Ishikawa (cell line): Measurements from ENCODE around the gene RNU6-9.
A peak's percentile ranks its signal among the peaks of the same experiment; 100 is the strongest.

Source experiments
- CEBPB ChIP-seq: IDR thresholded peaks from 2 replicates; pipeline ENCODE4 v1.6.1; 2012
- EGR1 ChIP-seq: IDR thresholded peaks from 2 replicates; pipeline ENCODE4 v1.6.1; 2012
- NFIC ChIP-seq: IDR thresholded peaks from 2 replicates; pipeline ENCODE4 v1.6.1; 2012
- RAD21 ChIP-seq: IDR thresholded peaks from 2 replicates; pipeline ENCODE4 v1.6.1; 2012; ENCODE audit warnings: low read depth
- TAF1 ChIP-seq: IDR thresholded peaks from 2 replicates; pipeline ENCODE4 v1.6.1; 2012; ENCODE audit warnings: low read depth, mild to moderate bottlenecking
- TEAD4 ChIP-seq: IDR thresholded peaks from 2 replicates; pipeline ENCODE4 v1.6.1; 2012
- TF ChIP-seq, protein P1 (sequence below): IDR thresholded peaks from 2 replicates; pipeline ENCODE4 v1.6.1; 2012; ENCODE audit warnings: low read depth, mild to moderate bottlenecking

DNA sequence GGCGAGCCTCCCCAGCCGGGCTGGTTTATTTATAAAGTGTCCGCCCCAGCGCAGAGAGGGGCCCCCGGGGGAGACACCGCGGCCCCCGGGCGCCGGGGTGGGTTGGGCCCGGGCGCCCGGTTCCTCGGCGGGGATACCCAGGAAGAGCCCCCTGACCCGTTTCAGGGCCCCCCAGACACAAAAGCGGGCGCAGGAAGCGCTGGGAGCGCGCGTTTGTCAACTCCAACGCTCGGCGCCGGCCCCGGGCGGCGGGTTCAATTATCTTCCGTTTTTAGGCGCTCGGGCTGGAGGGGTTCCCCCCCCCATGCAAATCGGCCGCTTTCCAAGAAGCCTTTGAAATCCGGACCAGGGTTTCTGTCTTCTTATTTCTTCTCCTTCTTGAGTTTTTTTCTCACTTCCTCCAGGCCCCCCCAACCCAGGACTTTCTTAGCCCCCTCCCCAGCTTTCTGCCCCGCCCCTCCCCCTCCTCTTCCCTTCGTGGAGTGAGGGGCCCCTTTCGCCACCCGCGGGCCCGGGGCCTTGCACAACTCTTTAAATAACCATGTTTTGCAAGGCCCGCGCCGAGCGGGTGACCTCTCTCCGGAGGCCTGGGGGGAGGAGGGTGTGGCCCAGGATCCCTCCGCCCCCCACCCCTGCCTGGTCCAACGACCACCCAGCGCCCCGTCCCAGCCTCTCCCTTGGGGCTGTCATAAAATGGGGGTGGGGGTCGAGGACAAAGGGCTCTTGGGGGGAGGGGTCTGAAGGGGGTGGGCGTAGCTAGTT is 33.5 kb downstream of the RNU6-9 start:
- TF ChIP-seq RAD21: no peak
- TF ChIP-seq CEBPB: peak; percentile 32; the same call in 1 of the 2 replicates
- no peak for TF ChIP-seq TEAD4
- TF ChIP-seq, protein P1, sequence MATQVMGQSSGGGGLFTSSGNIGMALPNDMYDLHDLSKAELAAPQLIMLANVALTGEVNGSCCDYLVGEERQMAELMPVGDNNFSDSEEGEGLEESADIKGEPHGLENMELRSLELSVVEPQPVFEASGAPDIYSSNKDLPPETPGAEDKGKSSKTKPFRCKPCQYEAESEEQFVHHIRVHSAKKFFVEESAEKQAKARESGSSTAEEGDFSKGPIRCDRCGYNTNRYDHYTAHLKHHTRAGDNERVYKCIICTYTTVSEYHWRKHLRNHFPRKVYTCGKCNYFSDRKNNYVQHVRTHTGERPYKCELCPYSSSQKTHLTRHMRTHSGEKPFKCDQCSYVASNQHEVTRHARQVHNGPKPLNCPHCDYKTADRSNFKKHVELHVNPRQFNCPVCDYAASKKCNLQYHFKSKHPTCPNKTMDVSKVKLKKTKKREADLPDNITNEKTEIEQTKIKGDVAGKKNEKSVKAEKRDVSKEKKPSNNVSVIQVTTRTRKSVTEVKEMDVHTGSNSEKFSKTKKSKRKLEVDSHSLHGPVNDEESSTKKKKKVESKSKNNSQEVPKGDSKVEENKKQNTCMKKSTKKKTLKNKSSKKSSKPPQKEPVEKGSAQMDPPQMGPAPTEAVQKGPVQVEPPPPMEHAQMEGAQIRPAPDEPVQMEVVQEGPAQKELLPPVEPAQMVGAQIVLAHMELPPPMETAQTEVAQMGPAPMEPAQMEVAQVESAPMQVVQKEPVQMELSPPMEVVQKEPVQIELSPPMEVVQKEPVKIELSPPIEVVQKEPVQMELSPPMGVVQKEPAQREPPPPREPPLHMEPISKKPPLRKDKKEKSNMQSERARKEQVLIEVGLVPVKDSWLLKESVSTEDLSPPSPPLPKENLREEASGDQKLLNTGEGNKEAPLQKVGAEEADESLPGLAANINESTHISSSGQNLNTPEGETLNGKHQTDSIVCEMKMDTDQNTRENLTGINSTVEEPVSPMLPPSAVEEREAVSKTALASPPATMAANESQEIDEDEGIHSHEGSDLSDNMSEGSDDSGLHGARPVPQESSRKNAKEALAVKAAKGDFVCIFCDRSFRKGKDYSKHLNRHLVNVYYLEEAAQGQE: no peak
- no peak for TF ChIP-seq EGR1
- no peak for TF ChIP-seq TAF1
- no peak for TF ChIP-seq NFIC
